Measurements from ENCODE around the gene ASB18. TPM values are rescaled to one million over a fixed set of nuclear protein-coding genes. Genes with fewer than 3 reads are reported as not detected.

ASB18 gene
- total RNA-seq, 1 experiment from 2014 or later: not detected

- intact Hi-C loops (cut with micrococcal nuclease): no loop called here
- no peak overlapping the region for H2AFZ ChIP-seq (ENCODE audit: low read depth, low read length, poor library complexity, severe bottlenecking)
- H3K79me2 ChIP-seq (ENCODE audit: insufficient read depth, low read length): no peaks in the 10 kb centered on the region
- ChIA-PET POLR2A (no interaction called here), CTCF (interaction anchor here (1.0 kb wide), 1 partner anchor 377 kb away, joined by 3 read pairs; no protein-coding TSS in a partner anchor), RAD21 (ENCODE audit: low non-redundant PET in 1 of 2, low total read pairs in 2 of 2, uncharacterized antibody in 2 of 2, unreplicated experiment in 2 of 2) (no interaction called here)
- BruUV-seq (replicated peaks): no TSS peak
- no peak overlapping the region for H3K4me2 ChIP-seq (ENCODE audit: low read length)
- H3K9me3 ChIP-seq (ENCODE audit: control insufficient read depth in 1 of 2, insufficient read depth in 1 of 2, low read depth in 1 of 2, low read length in 2 of 2): no peaks in the 10 kb centered on the region
- H3K9ac ChIP-seq (ENCODE audit: low read length): no peak overlapping the region
- no peak overlapping the region for H3K27ac ChIP-seq (ENCODE audit: low read depth, low read length)
- ATAC-seq (no peak; the same call in 1 of the 2 replicates), DNase-seq (ENCODE audit: low read depth, low spot score) (no peak)
- no peaks in the 10 kb centered on the region for H3K4me1 ChIP-seq (ENCODE audit: control insufficient read depth in 1 of 2, insufficient read depth in 2 of 2, low read length in 2 of 2)
- H3K36me3 ChIP-seq (ENCODE audit: control insufficient read depth in 1 of 2, insufficient read depth in 2 of 2, low read length in 2 of 2): no peaks in the 10 kb centered on the region
- no peaks in the 10 kb centered on the region for H3K9me2 ChIP-seq (ENCODE audit: insufficient read depth)
- TF ChIP-seq ZNF274 (IDR thresholded peaks at IDR 0.05; ENCODE audit: low read depth, low read length) (no peak), SIN3A (IDR thresholded peaks at IDR 0.05; ENCODE audit: low read depth) (no peak), ZFX (IDR thresholded peaks at IDR 0.05) (no peak), EZH2 (IDR thresholded peaks at IDR 0.05) (no peak), REST (IDR thresholded peaks at IDR 0.05; ENCODE audit: low read depth) (no peak), ELF1 (IDR thresholded peaks at IDR 0.05; ENCODE audit: borderline replicate concordance, low read depth) (no peak), SP1 (IDR thresholded peaks at IDR 0.05; ENCODE audit: low read depth) (no peak), CEBPB (IDR thresholded peaks at IDR 0.05; ENCODE audit: low read depth) (no peak), JUND (IDR thresholded peaks at IDR 0.05) (no peak), EZH2phosphoT487 (IDR thresholded peaks at IDR 0.05; ENCODE audit: borderline replicate concordance) (no peak), YY1 (IDR thresholded peaks at IDR 0.05; ENCODE audit: extremely low read depth, insufficient replicate concordance, low read depth, low read length) (no peak)
- no peak overlapping the region for H3K4me3 ChIP-seq (replicated peaks in 1 of 2; ENCODE audit: low read depth in 1 of 2, low read length in 2 of 2)
- no peaks in the 10 kb centered on the region for H3K27me3 ChIP-seq (ENCODE audit: insufficient read depth, low read length)
- H4K20me1 ChIP-seq (ENCODE audit: insufficient read depth): no peaks in the 10 kb centered on the region
Observed at GRCh38 chr2:236156095-236156859, 107.9 kb downstream of the ASB18 start.
